ENCODE measurements around the gene DTX2.
"Not testable (repeated sequence)": the region's sequence is repeated elsewhere in the genome, so short reads cannot be mapped to it uniquely, and the experiment has no call there.

DNA sequence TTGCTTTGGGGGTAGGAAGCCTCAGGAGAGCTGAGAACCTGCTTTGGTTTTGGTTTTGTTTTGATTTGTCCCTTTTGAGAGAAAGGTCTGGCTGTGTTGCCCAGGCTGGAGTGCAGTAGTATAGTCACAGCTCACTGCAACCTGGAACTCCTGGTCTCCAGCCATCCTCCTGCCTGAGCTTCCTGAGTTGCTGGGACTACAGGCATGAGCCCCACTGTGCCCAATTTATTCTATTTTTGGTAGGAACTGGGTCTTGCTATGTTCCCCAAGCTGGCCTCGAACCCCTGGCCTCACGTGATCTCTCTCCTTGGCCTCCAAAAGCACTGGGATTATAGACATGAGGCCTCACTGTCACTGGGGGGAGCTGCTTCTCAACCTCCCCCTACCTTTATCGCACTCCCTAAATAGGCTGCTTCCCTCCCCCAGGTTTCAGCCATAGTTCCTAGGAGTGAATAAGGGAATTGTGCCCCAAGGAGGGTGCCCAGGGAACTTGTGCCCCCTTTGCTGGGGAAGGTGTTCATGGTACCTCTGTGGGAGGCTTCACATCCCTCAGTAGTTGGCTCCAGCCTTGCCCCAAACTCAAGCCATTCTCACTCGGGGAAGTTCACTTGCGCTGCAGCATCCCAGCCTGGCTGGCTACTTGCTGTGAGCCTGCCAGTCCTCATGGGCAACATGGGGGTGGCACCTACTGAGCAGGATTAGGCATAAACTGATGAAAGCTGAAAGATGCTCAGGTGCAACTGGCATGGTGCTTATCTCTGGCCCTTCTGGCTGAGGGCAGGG, 18.7 kb upstream of the DTX2 start:
- not testable (repeated sequence) for TF ChIP-seq EZH2 (IDR thresholded peaks at IDR 0.05; ENCODE audit: low read length)
- TF ChIP-seq, protein P1, sequence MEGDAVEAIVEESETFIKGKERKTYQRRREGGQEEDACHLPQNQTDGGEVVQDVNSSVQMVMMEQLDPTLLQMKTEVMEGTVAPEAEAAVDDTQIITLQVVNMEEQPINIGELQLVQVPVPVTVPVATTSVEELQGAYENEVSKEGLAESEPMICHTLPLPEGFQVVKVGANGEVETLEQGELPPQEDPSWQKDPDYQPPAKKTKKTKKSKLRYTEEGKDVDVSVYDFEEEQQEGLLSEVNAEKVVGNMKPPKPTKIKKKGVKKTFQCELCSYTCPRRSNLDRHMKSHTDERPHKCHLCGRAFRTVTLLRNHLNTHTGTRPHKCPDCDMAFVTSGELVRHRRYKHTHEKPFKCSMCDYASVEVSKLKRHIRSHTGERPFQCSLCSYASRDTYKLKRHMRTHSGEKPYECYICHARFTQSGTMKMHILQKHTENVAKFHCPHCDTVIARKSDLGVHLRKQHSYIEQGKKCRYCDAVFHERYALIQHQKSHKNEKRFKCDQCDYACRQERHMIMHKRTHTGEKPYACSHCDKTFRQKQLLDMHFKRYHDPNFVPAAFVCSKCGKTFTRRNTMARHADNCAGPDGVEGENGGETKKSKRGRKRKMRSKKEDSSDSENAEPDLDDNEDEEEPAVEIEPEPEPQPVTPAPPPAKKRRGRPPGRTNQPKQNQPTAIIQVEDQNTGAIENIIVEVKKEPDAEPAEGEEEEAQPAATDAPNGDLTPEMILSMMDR (optimal IDR thresholded peaks at IDR 0.05 in 1 of 3, IDR thresholded peaks at IDR 0.05 in 1 of 3, conservative IDR thresholded peaks at IDR 0.05 in 1 of 3; ENCODE audit: extremely low read depth in 1 of 3, insufficient read depth in 2 of 3, low read length in 3 of 3) = not testable (repeated sequence)
